ENCODE measurements around the gene SPATA17. TPM values are rescaled to one million over a fixed set of nuclear protein-coding genes. Genes with fewer than 3 reads are reported as not detected.
A peak's percentile ranks its signal among the peaks of the same experiment; 100 is the strongest.

The SPATA17 gene
- total and polyA plus RNA-seq, 3 donors from 2014 or later = 28.8 to 168 (median 36.5) TPM

- Histone ChIP-seq H3K27me3 (no peaks in the 10 kb centered on the region), H3K4me1 (no peaks in the 10 kb centered on the region), H3K4me3 (no peak overlapping the region), H3K36me3 (ENCODE audit: low read depth, missing control alignments) (no peaks in the 10 kb centered on the region), H3K9me3 (no peaks in the 10 kb centered on the region), H3K27ac (no peak overlapping the region)
- TF ChIP-seq POLR2A (IDR thresholded peaks at IDR 0.05) (no peak), CTCF (IDR thresholded peaks at IDR 0.05) (no peak)
- WGBS, 2 donors = 48 to 93% methylated on average over 2 of the region's 2 CpGs
- no peak for DNase-seq
- intact Hi-C loops (cut with DNase I; ENCODE audit: low total_unique reads) = no loop called here
Measured at GRCh38 chr1:217907504-217907903, 276.4 kb downstream of the SPATA17 start.

- H3K27me3 ChIP-seq = no peaks in the 10 kb centered on the region
- intact Hi-C loops (cut with DNase I; ENCODE audit: low total_unique reads) = no loop called here
- no peaks in the 10 kb centered on the region for H3K9me3 ChIP-seq
- no peak overlapping the region for H3K4me3 ChIP-seq
- H3K36me3 ChIP-seq (ENCODE audit: low read depth, missing control alignments) = no peaks in the 10 kb centered on the region
- H3K27ac ChIP-seq = no peak overlapping the region
- TF ChIP-seq CTCF (IDR thresholded peaks at IDR 0.05) (no peak), POLR2A (IDR thresholded peaks at IDR 0.05) (no peak)
- 47 to 53% methylated on average over 3 of the region's 3 CpGs for WGBS, 2 donors
- no peak for DNase-seq
- no peaks in the 10 kb centered on the region for H3K4me1 ChIP-seq
Measured at GRCh38 chr1:217910203-217910602, 279.1 kb downstream of the SPATA17 start.

- no peaks in the 10 kb centered on the region for H3K27me3 ChIP-seq
- H3K4me1 ChIP-seq = no peaks in the 10 kb centered on the region
- no peak for DNase-seq
- no peak overlapping the region for H3K27ac ChIP-seq
- no peaks in the 10 kb centered on the region for H3K9me3 ChIP-seq
- no peak overlapping the region for H3K4me3 ChIP-seq
- intact Hi-C loops (cut with DNase I; ENCODE audit: low total_unique reads) = no loop called here
- H3K36me3 ChIP-seq (ENCODE audit: low read depth, missing control alignments) = no peaks in the 10 kb centered on the region
- TF ChIP-seq CTCF (IDR thresholded peaks at IDR 0.05) (no peak), POLR2A (IDR thresholded peaks at IDR 0.05) (no peak)
- WGBS, 2 donors = 80 to 83% methylated on average over 3 of the region's 3 CpGs
Measured at GRCh38 chr1:217910791-217911320, 279.7 kb downstream of the SPATA17 start.

GRCh38 chr1:217911908-217912307 lies 280.8 kb downstream of the SPATA17 start:
- TF ChIP-seq POLR2A (IDR thresholded peaks at IDR 0.05) = no peak
- Histone ChIP-seq H3K27ac (no peak overlapping the region), H3K9me3 (no peaks in the 10 kb centered on the region), H3K4me3 (no peak overlapping the region), H3K36me3 (ENCODE audit: low read depth, missing control alignments) (no peaks in the 10 kb centered on the region), H3K4me1 (no peaks in the 10 kb centered on the region), H3K27me3 (no peaks in the 10 kb centered on the region)
- WGBS, 2 donors = 87 to 89% methylated on average over 8 of the region's 8 CpGs
- DNase-seq = peak; percentile 37
- intact Hi-C loops (cut with DNase I; ENCODE audit: low total_unique reads) = no loop called here

GRCh38 chr1:217917281-217917887 lies 286.2 kb downstream of the SPATA17 start:
- intact Hi-C loops (cut with DNase I; ENCODE audit: low total_unique reads) = no loop called here
- H3K9me3 ChIP-seq = no peaks in the 10 kb centered on the region
- no peaks in the 10 kb centered on the region for H3K36me3 ChIP-seq (ENCODE audit: low read depth, missing control alignments)
- H3K27ac ChIP-seq = no peak overlapping the region
- H3K4me1 ChIP-seq = no peaks in the 10 kb centered on the region
- TF ChIP-seq CTCF (IDR thresholded peaks at IDR 0.05) = no peak
- no peak for TF ChIP-seq POLR2A (IDR thresholded peaks at IDR 0.05)
- no peak for DNase-seq
- H3K27me3 ChIP-seq = no peaks in the 10 kb centered on the region
- H3K4me3 ChIP-seq = no peak overlapping the region
- 58 to 60% methylated on average over 13 of the region's 13 CpGs for WGBS, 2 donors
